DND-41 (cell line): ENCODE measurements around the gene SMAD7.

Experiments
- ATAC-seq: fragments of 200-7000 bp; cut with Tn5 transposase; 3 replicates; pipeline ENCODE4 v1.9.1; 2021; ENCODE audit warnings: low read depth; ENCODE audit not compliant: insufficient read depth
- DNase-seq: peaks from one replicate; pipeline ENCODE4 v3.0.0-alpha.2; 2020
- H2AFZ ChIP-seq: 2 replicates; pipeline ENCODE4 v1.6.0; 2012; ENCODE audit warnings: low read depth, low read length
- H3K27ac ChIP-seq: 2 replicates; pipeline ENCODE4 v1.5.1; 2012; ENCODE audit warnings: low read length, inconsistent platforms
- H3K27me3 ChIP-seq: fragments of 200-600 bp; sonication (generic); 2 replicates; pipeline ENCODE4 v1.6.0; 2012; ENCODE audit warnings: low read length, mild to moderate bottlenecking, inconsistent platforms; ENCODE audit not compliant: insufficient read depth, poor library complexity
- H3K36me3 ChIP-seq: 2 replicates; pipeline ENCODE4 v1.5.1; 2012; ENCODE audit warnings: low read length, inconsistent platforms; ENCODE audit not compliant: insufficient read depth
- H3K4me1 ChIP-seq: 2 replicates; pipeline ENCODE4 v1.5.1; 2012; ENCODE audit warnings: mild to moderate bottlenecking, low read length; ENCODE audit not compliant: insufficient read depth
- H3K4me2 ChIP-seq: 2 replicates; pipeline ENCODE4 v1.6.0; 2012; ENCODE audit warnings: mild to moderate bottlenecking, moderate library complexity, low read length, inconsistent platforms; ENCODE audit not compliant: insufficient read depth
- H3K4me3 ChIP-seq, 2 experiments: fragments of 200-600 bp in 1 of 2; shearing (Covaris generic) in 1 of 2; 2 replicates each; pipeline ENCODE4 v1.5.1; 2012 to 2016; ENCODE audit warnings: inconsistent platforms in 2 of 2, low read length in 2 of 2, mild to moderate bottlenecking in 2 of 2, low read depth in 1 of 2, moderate library complexity in 1 of 2
- H3K79me2 ChIP-seq: 2 replicates; pipeline ENCODE4 v1.6.0; 2012; ENCODE audit warnings: low read length, inconsistent platforms; ENCODE audit not compliant: insufficient read depth
- H3K9ac ChIP-seq: 2 replicates; pipeline ENCODE4 v1.6.0; 2012; ENCODE audit warnings: low read depth, mild to moderate bottlenecking, inconsistent platforms, low read length, moderate library complexity
- H3K9me3 ChIP-seq: 2 replicates; pipeline ENCODE4 v1.5.1; 2012; ENCODE audit warnings: low read length, moderate library complexity, mild to moderate bottlenecking, inconsistent platforms; ENCODE audit not compliant: insufficient read depth, severe bottlenecking
- H4K20me1 ChIP-seq: 2 replicates; pipeline ENCODE4 v1.6.0; 2012; ENCODE audit warnings: low read length; ENCODE audit not compliant: insufficient read depth
- EZH2 ChIP-seq: IDR thresholded peaks from 3 replicates; pipeline ENCODE4 v1.6.1; 2012; ENCODE audit warnings: borderline replicate concordance, low read depth, mild to moderate bottlenecking, moderate library complexity, low read length, inconsistent platforms; ENCODE audit not compliant: severe bottlenecking
- TF ChIP-seq, protein P1 (sequence below): IDR thresholded peaks from 2 replicates; pipeline ENCODE4 v1.5.1; 2012; ENCODE audit warnings: borderline replicate concordance, low read length, moderate library complexity, mild to moderate bottlenecking; ENCODE audit not compliant: poor library complexity, severe bottlenecking; ENCODE audit errors: extremely low read depth

SMAD7 gene

DNA sequence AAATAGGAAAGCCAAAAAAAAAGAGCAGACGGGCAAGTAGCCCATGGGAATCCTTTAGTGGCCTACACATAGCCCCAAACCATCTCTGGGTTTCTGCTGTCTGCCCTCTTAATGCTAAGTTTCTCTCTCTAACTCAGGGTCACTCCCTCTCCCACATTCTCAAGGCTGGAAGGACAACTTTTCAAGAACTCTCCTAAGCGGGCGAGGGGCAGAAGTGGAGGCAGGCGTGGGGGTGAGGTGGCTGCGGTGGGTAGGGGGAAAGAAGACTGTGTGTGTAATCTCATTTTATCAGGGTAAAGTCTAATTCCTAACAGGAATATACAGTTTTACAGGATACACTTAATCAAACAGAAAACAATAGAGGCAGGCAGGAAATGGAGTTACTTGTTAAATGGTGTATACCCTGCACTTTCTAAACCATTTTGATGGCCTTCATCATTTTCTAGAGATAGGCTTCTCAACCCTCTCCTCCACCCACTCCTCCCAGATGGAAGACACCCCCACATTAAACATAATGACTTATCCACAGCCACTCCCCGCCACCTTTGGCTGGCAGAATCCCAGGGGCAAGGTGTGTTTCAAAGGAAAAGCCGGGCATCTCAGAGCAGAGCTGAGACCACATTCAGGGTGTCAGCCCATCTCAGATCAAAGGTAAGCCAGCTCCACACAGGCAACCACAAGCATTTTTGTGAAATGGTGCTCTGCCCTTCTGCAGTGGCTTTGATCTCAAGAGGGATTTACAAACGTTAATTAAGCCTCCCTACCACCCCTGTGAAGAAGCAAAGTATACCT lies 6.8 kb downstream of the SMAD7 start:
- no peaks in the 10 kb centered on the region; the same call in 1 of the 2 replicates for H3K36me3 ChIP-seq
- 0 out of 2 replicates have a peak overlapping the region, but pooled peaks have one; percentile 0 for H3K4me2 ChIP-seq
- no peak overlapping the region for H3K9ac ChIP-seq
- no peaks in the 10 kb centered on the region for H3K9me3 ChIP-seq
- H2AFZ ChIP-seq = no peak overlapping the region
- H3K27me3 ChIP-seq = peaks cover 15% of the 10 kb centered on the region
- peaks cover 37% of the 10 kb centered on the region for H4K20me1 ChIP-seq
- TF ChIP-seq, protein P1, sequence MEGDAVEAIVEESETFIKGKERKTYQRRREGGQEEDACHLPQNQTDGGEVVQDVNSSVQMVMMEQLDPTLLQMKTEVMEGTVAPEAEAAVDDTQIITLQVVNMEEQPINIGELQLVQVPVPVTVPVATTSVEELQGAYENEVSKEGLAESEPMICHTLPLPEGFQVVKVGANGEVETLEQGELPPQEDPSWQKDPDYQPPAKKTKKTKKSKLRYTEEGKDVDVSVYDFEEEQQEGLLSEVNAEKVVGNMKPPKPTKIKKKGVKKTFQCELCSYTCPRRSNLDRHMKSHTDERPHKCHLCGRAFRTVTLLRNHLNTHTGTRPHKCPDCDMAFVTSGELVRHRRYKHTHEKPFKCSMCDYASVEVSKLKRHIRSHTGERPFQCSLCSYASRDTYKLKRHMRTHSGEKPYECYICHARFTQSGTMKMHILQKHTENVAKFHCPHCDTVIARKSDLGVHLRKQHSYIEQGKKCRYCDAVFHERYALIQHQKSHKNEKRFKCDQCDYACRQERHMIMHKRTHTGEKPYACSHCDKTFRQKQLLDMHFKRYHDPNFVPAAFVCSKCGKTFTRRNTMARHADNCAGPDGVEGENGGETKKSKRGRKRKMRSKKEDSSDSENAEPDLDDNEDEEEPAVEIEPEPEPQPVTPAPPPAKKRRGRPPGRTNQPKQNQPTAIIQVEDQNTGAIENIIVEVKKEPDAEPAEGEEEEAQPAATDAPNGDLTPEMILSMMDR = no peak
- no peak for TF ChIP-seq EZH2
- H3K79me2 ChIP-seq = peaks cover 11% of the 10 kb centered on the region
- DNase-seq (peak; percentile 45), ATAC-seq (no peak)
- no peak overlapping the region for H3K4me3 ChIP-seq
- H3K27ac ChIP-seq = no peak overlapping the region
- peaks cover 83% of the 10 kb centered on the region for H3K4me1 ChIP-seq

DNA sequence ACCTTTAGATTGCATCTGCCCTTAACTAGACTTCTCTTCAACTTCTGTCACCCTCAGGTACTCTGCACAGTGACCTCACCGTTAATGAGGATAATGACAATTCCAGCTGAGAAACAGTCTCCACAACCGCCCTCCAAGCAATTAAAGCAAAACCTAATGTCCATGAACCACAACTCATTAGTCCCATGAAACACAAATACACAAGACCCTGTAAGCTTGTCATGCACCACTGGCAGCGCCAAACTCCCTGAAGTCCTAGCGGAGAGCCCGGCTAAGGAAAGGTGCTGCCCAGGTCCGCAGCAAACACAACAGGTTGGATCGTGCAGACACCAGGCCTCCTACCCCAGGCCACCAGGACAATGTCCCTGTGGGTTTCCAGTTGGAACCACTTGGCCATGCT lies 7.4 kb downstream of the SMAD7 start:
- Histone ChIP-seq H2AFZ (no peak overlapping the region), H3K79me2 (peaks cover 14% of the 10 kb centered on the region; the same call in 1 of the 2 replicates), H3K27me3 (peaks cover 9% of the 10 kb centered on the region), H3K9me3 (no peaks in the 10 kb centered on the region), H4K20me1 (peaks cover 35% of the 10 kb centered on the region), H3K36me3 (no peaks in the 10 kb centered on the region; the same call in none of the 2 replicates), H3K27ac (no peak overlapping the region), H3K4me1 (peaks cover 80% of the 10 kb centered on the region), H3K4me2 (no peak overlapping the region), H3K4me3 (no peak overlapping the region), H3K9ac (no peak overlapping the region)
- ATAC-seq (no peak), DNase-seq (no peak)
- TF ChIP-seq EZH2 = no peak
- TF ChIP-seq, protein P1 = no peak

DNA sequence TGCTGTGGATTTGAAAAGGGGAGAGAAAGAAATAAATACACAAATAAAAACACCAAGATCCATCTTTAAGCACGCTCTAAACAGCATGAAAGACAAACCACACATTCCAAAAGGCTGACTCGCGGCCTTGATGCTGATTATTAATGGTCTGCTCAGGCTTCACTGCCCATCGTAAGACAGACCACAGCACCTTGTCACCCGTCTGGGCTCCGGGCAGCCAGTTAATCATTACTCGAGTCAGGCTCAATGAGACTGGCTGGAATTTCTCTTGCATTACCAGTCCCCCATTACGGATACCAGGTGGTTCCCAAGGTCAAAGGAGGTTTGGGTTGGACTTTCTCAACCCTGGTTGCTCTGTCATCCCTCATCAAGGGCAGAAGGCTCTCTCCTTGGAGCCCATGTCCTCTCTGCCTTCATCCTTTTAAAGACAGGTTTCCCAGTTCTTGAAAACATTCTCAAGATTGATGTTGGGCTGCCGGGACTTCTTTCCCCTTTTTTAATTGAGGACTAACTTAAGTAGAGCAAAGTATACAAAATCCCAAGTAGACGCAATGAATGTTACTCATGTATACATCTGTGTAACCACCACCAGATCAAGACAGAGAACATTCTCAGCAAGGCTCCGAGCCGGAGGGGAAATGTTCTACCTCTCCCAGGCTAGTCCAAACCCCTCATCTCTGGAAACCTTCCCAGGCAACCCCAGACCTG lies 8.1 kb downstream of the SMAD7 start:
- no peaks in the 10 kb centered on the region; the same call in none of the 2 replicates for H3K36me3 ChIP-seq
- H3K4me2 ChIP-seq = no peak overlapping the region
- no peak overlapping the region for H3K27ac ChIP-seq
- H2AFZ ChIP-seq = no peak overlapping the region
- H3K9me3 ChIP-seq = no peaks in the 10 kb centered on the region
- H3K79me2 ChIP-seq = peaks cover 17% of the 10 kb centered on the region; the same call in 1 of the 2 replicates
- ATAC-seq (no peak), DNase-seq (no peak)
- H3K4me1 ChIP-seq = peaks cover 73% of the 10 kb centered on the region
- no peak overlapping the region for H3K4me3 ChIP-seq
- H3K9ac ChIP-seq = no peak overlapping the region
- TF ChIP-seq, protein P1 = no peak
- TF ChIP-seq EZH2 = no peak
- peaks cover 32% of the 10 kb centered on the region for H4K20me1 ChIP-seq
- peaks cover 4% of the 10 kb centered on the region for H3K27me3 ChIP-seq
